H9 (cell line): ENCODE measurements around the gene SYCE3. TPM values are rescaled to one million over a fixed set of nuclear protein-coding genes. Genes with fewer than 3 reads are reported as not detected.

ENCODE experiments used
- DNase-seq: peaks from one replicate; pipeline ENCODE4 v3.0.0-alpha.2; 2017
- H2AFZ ChIP-seq: one replicate; pipeline ENCODE4 v1.6.1; 2013; ENCODE audit warnings: mild to moderate bottlenecking, low read length, control low read depth, moderate library complexity
- H2AK5ac ChIP-seq: 2 replicates; pipeline ENCODE4 v1.6.1; 2013; ENCODE audit warnings: low read length, control low read depth, mixed read lengths; ENCODE audit not compliant: insufficient read length
- H2BK120ac ChIP-seq: one replicate; pipeline ENCODE4 v1.6.1; 2013; ENCODE audit warnings: low read depth, mild to moderate bottlenecking, low read length, control low read depth, inconsistent platforms; ENCODE audit not compliant: poor library complexity, severe bottlenecking
- H2BK12ac ChIP-seq: 2 replicates; pipeline ENCODE4 v1.6.1; 2013; ENCODE audit warnings: low read length, control low read depth, mixed read lengths, low read depth; ENCODE audit not compliant: insufficient read length
- H2BK15ac ChIP-seq: 2 replicates; pipeline ENCODE4 v1.6.1; 2013; ENCODE audit warnings: low read depth, low read length, control low read depth
- H2BK20ac ChIP-seq: one replicate; pipeline ENCODE4 v1.6.1; 2013; ENCODE audit warnings: low read depth, mild to moderate bottlenecking, low read length, control low read depth, inconsistent platforms; ENCODE audit not compliant: poor library complexity, severe bottlenecking
- H2BK5ac ChIP-seq: 2 replicates; pipeline ENCODE4 v1.6.1; 2013; ENCODE audit warnings: low read length, control low read depth, mixed read lengths; ENCODE audit not compliant: insufficient read length
- H3K14ac ChIP-seq: 2 replicates; pipeline ENCODE4 v1.6.1; 2013; ENCODE audit warnings: low read length, control low read depth; ENCODE audit not compliant: insufficient read depth
- H3K18ac ChIP-seq: 2 replicates; pipeline ENCODE4 v1.6.1; 2013; ENCODE audit warnings: low read depth, mild to moderate bottlenecking, mixed read lengths, low read length, control low read depth; ENCODE audit not compliant: insufficient read length
- H3K23ac ChIP-seq: 2 replicates; pipeline ENCODE4 v1.6.1; 2013; ENCODE audit warnings: low read length, control low read depth, mixed read lengths, low read depth; ENCODE audit not compliant: insufficient read length
- H3K23me2 ChIP-seq: 2 replicates; pipeline ENCODE4 v1.6.1; 2013; ENCODE audit warnings: low read depth, mild to moderate bottlenecking, mixed read lengths, low read length, control low read depth; ENCODE audit not compliant: insufficient read length, poor library complexity, severe bottlenecking
- H3K27ac ChIP-seq: 2 replicates; pipeline ENCODE4 v1.5.1; 2013; ENCODE audit warnings: low read length, control low read depth, mixed read lengths, low read depth; ENCODE audit not compliant: insufficient read length
- H3K27me3 ChIP-seq: 2 replicates; pipeline ENCODE4 v1.6.1; 2013; ENCODE audit warnings: low read length, control low read depth, inconsistent platforms; ENCODE audit not compliant: insufficient read depth
- H3K4ac ChIP-seq: 2 replicates; pipeline ENCODE4 v1.6.1; 2013; ENCODE audit warnings: low read depth, mild to moderate bottlenecking, control low read depth, inconsistent platforms, low read length, moderate library complexity
- H3K4me1 ChIP-seq: 2 replicates; pipeline ENCODE4 v1.6.1; 2013; ENCODE audit warnings: low read length, control low read depth, inconsistent platforms; ENCODE audit not compliant: insufficient read depth
- H3K4me2 ChIP-seq: 2 replicates; pipeline ENCODE4 v1.6.1; 2013; ENCODE audit warnings: low read length, control low read depth, mixed read lengths; ENCODE audit not compliant: insufficient read length, insufficient read depth
- H3K56ac ChIP-seq: 2 replicates; pipeline ENCODE4 v1.6.1; 2013; ENCODE audit warnings: low read depth, mild to moderate bottlenecking, mixed read lengths, low read length, control low read depth; ENCODE audit not compliant: insufficient read length
- H3K79me1 ChIP-seq: 2 replicates; pipeline ENCODE4 v1.6.1; 2013; ENCODE audit warnings: low read depth, mild to moderate bottlenecking, moderate library complexity, low read length, control low read depth, inconsistent platforms; ENCODE audit not compliant: insufficient read depth, poor library complexity, severe bottlenecking
- H3K79me2 ChIP-seq: 2 replicates; pipeline ENCODE4 v1.6.1; 2013; ENCODE audit warnings: low read length, control low read depth, inconsistent platforms; ENCODE audit not compliant: insufficient read depth
- H3K9ac ChIP-seq: 2 replicates; pipeline ENCODE4 v1.6.1; 2013; ENCODE audit warnings: low read length, control low read depth, mixed read lengths; ENCODE audit not compliant: insufficient read length; ENCODE audit errors: extremely low read depth
- H3K9me3 ChIP-seq: one replicate; pipeline ENCODE4 v1.6.1; 2013; ENCODE audit warnings: low read depth, low read length, inconsistent platforms; ENCODE audit not compliant: control insufficient read depth
- H3T11ph ChIP-seq: one replicate; pipeline ENCODE4 v1.6.1; 2013; ENCODE audit warnings: mild to moderate bottlenecking, low read length, control low read depth, inconsistent platforms
- H4K20me1 ChIP-seq: one replicate; pipeline ENCODE4 v1.6.1; 2013; ENCODE audit not compliant: control insufficient read depth, insufficient read length, insufficient read depth
- H4K5ac ChIP-seq: 2 replicates; pipeline ENCODE4 v1.6.1; 2013; ENCODE audit warnings: low read depth, mild to moderate bottlenecking, mixed read lengths, low read length, control low read depth; ENCODE audit not compliant: insufficient read length
- H4K8ac ChIP-seq: replicated peaks from 2 replicates; pipeline ENCODE4 v1.6.1; 2013; ENCODE audit warnings: low read length, control low read depth, mixed read lengths, low read depth; ENCODE audit not compliant: insufficient read length
- H4K91ac ChIP-seq: 2 replicates; pipeline ENCODE4 v1.6.1; 2013; ENCODE audit warnings: low read depth, mild to moderate bottlenecking, moderate library complexity, mixed read lengths, low read length, control low read depth; ENCODE audit not compliant: insufficient read length
- H3K27ac Mint-ChIP-seq, 3 experiments: 2 replicates in 2 of 3; 3 replicates in 1 of 3; pipeline ENCODE4 v1.8.0; 2020 to 2021; ENCODE audit warnings: mixed read lengths in 3 of 3, mild to moderate bottlenecking in 1 of 3, moderate library complexity in 1 of 3
- H3K27me3 Mint-ChIP-seq: 2 replicates; pipeline ENCODE4 v1.8.0; 2021; ENCODE audit warnings: low read depth, mild to moderate bottlenecking, moderate library complexity, mixed read lengths
- H3K36me3 Mint-ChIP-seq, 3 experiments: 2 replicates in 2 of 3; 3 replicates in 1 of 3; pipeline ENCODE4 v1.8.0; 2020 to 2021; ENCODE audit warnings: low read depth in 3 of 3, mixed read lengths in 3 of 3; ENCODE audit not compliant: insufficient read depth in 1 of 3
- H3K4me1 Mint-ChIP-seq, 2 experiments: 2 replicates each; pipeline ENCODE4 v1.8.0; 2020; ENCODE audit warnings: mixed read lengths in 2 of 2
- H3K4me3 Mint-ChIP-seq, 2 experiments: 2 replicates in 1 of 2; 3 replicates in 1 of 2; pipeline ENCODE4 v1.8.0; 2020 to 2021; ENCODE audit warnings: mild to moderate bottlenecking in 2 of 2, mixed read lengths in 2 of 2, moderate library complexity in 1 of 2
- H3K9me3 Mint-ChIP-seq, 2 experiments: 2 replicates in 1 of 2; 3 replicates in 1 of 2; pipeline ENCODE4 v1.8.0; 2020; ENCODE audit warnings: mild to moderate bottlenecking in 2 of 2, mixed read lengths in 2 of 2, moderate library complexity in 1 of 2
- WGBS: extraction: QIAGEN DNeasy Blood & Tissue Kit; methylation state at CpG from one replicate; pipeline ENCODE4 v1.1.7; 2013; ENCODE audit warnings: missing lambda C conversion rate, low lambda C conversion rate, mixed read lengths; ENCODE audit not compliant: insufficient read length; ENCODE audit errors: extremely low coverage; 5-methylcytosine and 5-hydroxymethylcytosine counted together
- total RNA-seq: library from RNA; stranded (reverse); gene quantifications from 2 replicates; pipeline ENCODE4 v1.2.1, GENCODE V29; 2021
- TF ChIP-seq, protein P1 (sequence below): fragments of 200-600 bp; sonication (generic); conservative IDR thresholded peaks from 3 replicates; pipeline ENCODE4 v1.8.0; 2021; ENCODE audit warnings: antibody characterized with exemption, mild to moderate bottlenecking

The SYCE3 gene
- total RNA-seq, 1 experiment from 2014 or later, result 0.85 TPM

GRCh38 chr22:50536226-50536625 is 26.5 kb downstream of the SYCE3 start:
- H2AK5ac ChIP-seq, result no peak overlapping the region
- no peak overlapping the region for H2BK15ac ChIP-seq
- H3K23me2 ChIP-seq, result peaks cover 11% of the 10 kb centered on the region
- H4K5ac ChIP-seq, result no peak overlapping the region
- H4K20me1 ChIP-seq, result no peaks in the 10 kb centered on the region
- H3K79me2 ChIP-seq, result no peaks in the 10 kb centered on the region
- no peak overlapping the region for H3K4me3 Mint-ChIP-seq
- H3K27me3 Mint-ChIP-seq, result peaks cover 70% of the 10 kb centered on the region
- no peaks in the 10 kb centered on the region for H3K79me1 ChIP-seq
- H3K56ac ChIP-seq, result no peak overlapping the region
- H4K8ac ChIP-seq, result no peak overlapping the region
- H3K4me1 Mint-ChIP-seq, result peaks cover 9 to 10% of the 10 kb centered on the region in 2 experiments
- no peak overlapping the region for H2BK120ac ChIP-seq
- no peak overlapping the region for H2BK5ac ChIP-seq
- no peaks in the 10 kb centered on the region for H3K9me3 ChIP-seq
- H3K23ac ChIP-seq, result no peak overlapping the region
- H2BK20ac ChIP-seq, result no peak overlapping the region
- H3K27me3 ChIP-seq, result peaks cover 9% of the 10 kb centered on the region; the same call in 1 of the 2 replicates
- no peak overlapping the region for H4K91ac ChIP-seq
- no peak overlapping the region for H3K4ac ChIP-seq
- H3K27ac Mint-ChIP-seq, result no peak overlapping the region
- H3K18ac ChIP-seq, result no peak overlapping the region
- H2BK12ac ChIP-seq, result no peak overlapping the region
- H3T11ph ChIP-seq, result no peak overlapping the region
- H3K27ac ChIP-seq, result no peak overlapping the region
- no peak overlapping the region for H2AFZ ChIP-seq
- no peaks in the 10 kb centered on the region for H3K4me1 ChIP-seq
- no peak for DNase-seq
- no peaks in the 10 kb centered on the region for H3K9me3 Mint-ChIP-seq
- no peak overlapping the region for H3K9ac ChIP-seq
- TF ChIP-seq, protein P1, sequence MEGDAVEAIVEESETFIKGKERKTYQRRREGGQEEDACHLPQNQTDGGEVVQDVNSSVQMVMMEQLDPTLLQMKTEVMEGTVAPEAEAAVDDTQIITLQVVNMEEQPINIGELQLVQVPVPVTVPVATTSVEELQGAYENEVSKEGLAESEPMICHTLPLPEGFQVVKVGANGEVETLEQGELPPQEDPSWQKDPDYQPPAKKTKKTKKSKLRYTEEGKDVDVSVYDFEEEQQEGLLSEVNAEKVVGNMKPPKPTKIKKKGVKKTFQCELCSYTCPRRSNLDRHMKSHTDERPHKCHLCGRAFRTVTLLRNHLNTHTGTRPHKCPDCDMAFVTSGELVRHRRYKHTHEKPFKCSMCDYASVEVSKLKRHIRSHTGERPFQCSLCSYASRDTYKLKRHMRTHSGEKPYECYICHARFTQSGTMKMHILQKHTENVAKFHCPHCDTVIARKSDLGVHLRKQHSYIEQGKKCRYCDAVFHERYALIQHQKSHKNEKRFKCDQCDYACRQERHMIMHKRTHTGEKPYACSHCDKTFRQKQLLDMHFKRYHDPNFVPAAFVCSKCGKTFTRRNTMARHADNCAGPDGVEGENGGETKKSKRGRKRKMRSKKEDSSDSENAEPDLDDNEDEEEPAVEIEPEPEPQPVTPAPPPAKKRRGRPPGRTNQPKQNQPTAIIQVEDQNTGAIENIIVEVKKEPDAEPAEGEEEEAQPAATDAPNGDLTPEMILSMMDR, result no peak
- no peaks in the 10 kb centered on the region for H3K36me3 Mint-ChIP-seq
- no peak overlapping the region for H3K4me2 ChIP-seq
- H3K14ac ChIP-seq, result no peak overlapping the region
- WGBS, result no CpG with 5 or more reads among the region's 3 CpGs
